ENCODE results near the gene CAND1.

The CAND1 gene

DNA sequence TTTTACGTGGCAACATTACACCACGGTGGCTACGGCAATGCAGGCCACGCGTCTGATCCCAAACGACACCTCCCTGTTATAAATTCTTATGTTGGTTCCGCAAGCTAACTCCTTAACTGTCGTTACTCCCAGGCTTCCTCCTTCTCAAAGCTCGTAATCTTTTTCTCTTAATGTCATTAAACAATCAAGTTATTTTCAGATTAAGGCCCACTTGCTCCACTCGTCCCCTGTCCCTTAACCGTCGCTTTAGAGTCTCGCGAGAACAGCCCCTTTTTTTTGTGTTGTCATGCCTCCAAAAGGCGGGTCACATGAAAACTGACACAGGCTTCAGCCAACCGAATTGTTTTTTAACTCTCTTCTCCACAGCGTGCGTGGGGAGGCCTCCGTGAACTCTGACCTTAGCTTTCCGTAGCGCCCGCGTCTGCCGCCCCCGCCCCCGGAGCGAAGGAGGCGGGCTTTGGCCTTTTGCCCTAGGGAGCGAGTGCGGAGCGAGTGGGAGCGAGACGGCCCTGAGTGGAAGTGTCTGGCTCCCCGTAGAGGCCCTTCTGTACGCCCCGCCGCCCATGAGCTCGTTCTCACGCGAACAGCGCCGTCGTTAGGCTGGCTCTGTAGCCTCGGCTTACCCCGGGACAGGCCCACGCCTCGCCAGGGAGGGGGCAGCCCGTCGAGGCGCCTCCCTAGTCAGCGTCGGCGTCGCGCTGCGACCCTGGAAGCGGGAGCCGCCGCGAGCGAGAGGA, at the start of gene CAND1:
Gene CAND1 (plus strand): TSS at position 463 of the 737 bp plus-strand sequence. CDS start 360 bp downstream, outside the sequence.
- peak; percentile 90 to 94 for DNase-seq

DNA sequence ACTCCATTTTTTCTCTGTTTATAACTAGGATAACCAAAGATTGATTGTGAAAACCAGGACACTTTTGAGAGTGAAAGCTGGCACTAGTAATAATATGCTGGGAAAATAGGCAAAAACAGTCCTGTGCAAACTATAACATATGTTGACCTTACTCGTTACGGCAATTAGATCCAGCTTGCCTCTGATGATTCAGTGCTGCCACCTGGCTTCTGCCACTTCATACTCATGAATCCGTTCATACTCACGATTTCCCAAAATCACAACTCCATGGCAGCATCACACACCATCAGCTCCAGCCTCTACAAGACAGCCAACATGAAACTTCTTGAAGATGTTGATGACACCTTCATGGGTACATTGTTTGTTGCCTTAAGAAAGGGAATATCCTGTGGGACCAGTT, 49.1 kb upstream of the CAND1 start:
- no peak for DNase-seq

DNA sequence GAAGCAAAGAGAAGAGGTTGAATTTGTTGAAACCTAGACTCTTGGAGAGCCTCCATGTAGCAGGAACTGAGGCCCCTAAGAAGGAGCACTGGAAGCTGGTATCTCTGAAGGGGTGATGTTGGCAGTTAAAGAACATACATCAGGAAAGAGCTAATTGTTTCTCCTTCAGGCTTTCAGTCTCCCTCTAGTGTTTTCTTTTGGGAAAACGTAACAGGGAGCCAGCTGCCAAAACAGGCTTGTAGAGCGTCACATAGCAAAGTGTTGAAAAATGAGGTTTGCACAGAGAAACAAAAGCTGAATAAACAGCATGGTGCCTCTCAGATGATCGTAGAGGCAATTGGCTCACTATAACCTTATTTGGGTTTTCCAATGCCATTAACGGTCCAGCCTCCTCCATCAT, 46.9 kb upstream of the CAND1 start:
- DNase-seq: no peak

DNA sequence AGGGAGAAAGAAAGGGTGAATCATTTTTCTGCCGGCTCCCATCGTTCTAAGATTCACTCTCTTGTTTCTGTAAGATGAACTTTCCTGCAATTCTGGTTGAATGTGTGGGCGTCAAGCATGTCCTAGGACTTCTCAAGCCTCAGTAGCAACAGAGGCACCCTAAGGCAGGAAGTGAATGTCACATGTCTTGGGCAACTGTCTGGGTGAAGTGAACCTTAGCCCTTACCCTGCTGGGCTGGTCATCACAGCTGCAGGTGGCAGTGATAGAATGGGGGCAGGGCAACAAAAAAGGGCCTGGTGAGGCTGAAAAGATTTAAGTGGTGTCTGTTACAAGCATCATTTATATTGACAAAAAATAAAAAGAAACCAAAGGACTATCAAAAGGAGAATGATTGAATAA, 45.9 kb upstream of the CAND1 start:
- no peak for DNase-seq

DNA sequence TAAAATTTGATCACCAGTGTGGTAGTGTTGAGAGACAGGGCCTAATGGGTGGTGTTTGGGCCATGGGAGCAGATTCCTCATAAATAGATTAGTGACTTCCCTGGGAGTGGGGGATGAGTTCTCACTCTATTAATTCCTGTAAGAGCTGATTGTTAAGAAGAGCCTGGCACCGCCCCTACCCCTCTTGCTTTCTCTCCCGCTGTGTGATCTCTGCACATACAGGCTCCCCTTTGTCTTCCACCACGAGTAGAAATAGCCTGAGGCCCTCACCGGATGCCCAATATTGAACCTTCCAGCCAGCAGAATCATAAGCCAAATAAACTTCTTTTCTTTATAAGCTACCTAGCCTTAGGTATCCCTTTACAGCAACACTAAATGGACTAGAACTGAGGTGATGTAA, 31.9 kb upstream of the CAND1 start:
- no peak for DNase-seq

DNA sequence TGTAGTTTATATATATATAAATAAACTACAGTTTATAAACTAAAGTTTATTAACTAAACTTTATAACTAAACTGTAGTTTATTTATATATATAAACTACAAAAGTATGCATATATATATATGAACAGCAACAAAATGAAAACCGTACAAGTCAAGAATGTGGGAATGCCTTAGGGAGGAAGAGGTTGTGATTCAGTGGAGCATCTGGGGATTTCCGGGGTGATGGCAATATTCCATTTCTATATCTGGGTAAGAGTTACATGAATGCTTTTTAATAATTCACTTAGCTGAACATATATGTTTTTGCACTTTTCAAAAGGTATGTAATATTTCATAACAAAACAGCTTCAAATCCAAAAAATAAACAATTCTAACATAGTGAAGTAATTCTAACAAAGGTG, 30.1 kb upstream of the CAND1 start:
- no peak for DNase-seq

DNA sequence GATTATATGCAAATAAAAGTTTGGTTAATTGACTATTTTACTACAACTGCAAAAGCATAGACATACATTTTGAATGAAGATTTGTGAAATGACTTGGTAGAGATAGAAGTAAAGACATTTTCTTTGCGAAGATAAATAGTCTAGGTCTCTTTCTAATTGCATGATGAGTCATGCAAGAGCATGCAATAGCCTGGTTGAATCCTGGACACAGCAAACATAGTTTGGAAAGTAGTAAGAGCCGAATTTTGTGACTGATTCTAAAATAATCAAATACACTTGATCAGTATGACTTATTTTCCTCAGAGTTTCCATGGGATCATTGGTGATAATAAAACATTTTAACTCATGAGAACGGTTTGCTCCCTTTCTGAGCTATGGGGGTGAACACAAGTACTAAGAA, 27.7 kb upstream of the CAND1 start:
- no peak for DNase-seq

DNA sequence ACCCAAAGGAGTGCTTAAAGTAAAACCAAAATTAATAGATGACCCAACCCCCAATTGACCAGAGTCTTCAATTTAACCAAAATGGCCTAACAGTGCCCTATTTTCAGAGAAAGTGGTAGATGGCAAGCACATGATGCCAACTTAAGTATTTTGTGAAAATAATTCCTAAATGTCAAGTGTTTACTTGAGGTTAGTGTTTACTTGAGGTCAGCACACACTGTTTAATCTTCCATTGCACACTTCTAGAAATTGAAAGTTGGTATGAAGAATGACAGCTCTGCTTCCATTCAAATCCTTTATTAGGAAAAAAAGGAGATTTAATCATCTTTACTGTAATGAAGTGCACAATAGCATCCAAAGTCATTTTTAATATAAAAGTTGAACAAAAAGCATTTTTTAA, 25.9 kb upstream of the CAND1 start:
- DNase-seq: no peak

DNA sequence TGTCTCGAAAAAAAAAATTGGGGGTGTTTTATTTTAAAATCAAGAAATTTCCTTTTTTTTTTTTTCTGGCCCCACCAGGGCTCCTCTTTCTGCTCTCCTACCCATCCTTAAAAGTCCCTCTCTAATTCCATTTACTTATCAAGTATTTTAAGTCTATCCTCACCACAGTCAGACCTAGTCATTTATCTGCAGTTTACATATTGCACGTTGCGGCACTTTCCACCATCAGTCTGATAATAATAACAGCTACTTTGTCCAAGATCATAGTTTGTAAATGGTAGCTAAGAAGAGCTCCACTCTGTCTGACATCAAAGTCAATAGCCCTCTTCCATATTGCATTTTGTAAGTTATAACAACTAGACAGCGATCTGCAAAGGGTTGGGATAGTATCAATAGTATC, 23.6 kb upstream of the CAND1 start:
- DNase-seq: no peak

DNA sequence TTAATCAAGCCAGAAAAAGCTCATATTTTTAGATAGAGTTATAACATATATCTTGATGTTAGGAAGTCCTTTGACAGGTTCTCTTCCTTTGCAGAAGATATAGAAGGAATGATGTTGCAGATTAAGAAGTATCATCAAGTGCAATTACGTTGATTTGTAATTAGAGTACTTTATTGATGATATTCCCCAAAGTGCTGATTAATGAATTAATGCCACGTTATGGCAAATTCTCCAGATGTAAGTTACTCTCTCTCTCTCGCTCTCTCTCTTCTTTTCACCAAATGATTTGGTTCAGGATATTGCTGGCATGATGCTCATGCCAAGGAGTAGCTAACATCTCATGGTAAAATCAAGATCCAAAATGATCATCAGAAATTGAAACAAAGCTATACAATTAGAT, 18.1 kb upstream of the CAND1 start:
- no peak for DNase-seq

DNA sequence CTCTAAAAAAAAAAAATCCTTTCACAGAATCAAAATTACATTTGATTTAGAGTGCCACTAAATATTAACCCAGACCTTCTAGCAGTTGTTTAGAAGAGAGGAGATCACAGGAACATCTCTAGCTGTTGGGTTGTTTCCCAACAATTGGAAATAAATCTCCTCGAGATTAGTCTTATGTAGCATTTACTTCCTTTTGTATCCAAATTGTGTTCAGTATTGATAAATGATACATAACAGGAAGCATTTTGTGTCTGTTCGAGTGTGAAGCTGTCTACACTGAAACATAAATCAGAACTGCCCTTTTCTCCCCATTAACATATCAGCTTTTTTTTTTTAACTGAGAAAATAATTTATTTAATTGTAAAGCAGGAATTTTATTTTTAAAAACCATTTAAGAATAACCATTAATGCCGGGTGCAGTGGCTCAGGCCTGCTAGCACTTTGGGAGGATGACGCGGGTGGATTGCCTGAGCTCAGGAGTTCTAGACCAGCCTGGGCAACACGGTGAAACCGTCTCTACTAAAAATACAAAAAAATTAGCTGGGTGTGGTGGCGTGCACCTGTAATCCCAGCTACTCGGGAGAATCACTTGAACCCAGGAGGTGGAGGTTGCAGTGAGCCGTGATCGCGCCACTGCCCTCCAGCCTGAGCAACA, 14.7 kb upstream of the CAND1 start:
- DNase-seq: no peak

DNA sequence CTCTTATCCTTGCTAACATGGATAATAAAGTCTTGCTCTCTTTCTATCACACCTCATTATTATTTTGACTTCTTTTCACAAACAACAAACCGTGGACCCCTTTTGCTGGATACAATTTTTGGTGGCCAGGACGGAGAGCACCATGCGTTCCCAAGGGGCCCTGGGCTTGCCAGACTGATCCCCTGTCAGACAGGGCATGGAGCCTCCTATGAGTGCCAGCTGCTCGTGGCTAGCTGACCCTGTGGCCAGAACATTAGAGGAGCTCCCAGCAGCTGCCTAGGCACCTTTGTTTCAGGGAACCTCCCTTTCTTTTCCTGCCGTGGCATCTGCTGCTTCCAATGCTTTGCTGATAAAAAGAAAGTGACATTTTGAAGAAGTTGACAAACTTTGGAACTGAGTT, 12.5 kb upstream of the CAND1 start:
- DNase-seq: no peak

DNA sequence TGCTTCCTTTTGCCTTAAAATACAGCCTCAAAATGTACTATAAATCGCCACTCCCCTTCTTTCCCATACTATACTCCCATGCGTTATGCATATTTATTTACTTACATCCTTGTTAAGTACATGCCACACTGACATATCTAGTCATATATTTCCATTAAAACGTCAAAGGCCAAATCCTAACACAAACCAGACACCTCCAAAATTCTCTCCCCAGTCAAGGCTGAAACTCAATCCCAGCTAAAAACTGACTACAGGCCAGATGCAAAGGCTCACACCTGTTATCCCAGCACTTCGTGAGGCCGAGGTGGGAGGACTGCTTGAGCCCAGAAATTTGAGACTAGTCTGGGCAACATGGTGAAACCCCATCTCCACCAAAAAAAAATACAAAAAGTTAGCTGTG, 5.7 kb upstream of the CAND1 start:
- DNase-seq: no peak

DNA sequence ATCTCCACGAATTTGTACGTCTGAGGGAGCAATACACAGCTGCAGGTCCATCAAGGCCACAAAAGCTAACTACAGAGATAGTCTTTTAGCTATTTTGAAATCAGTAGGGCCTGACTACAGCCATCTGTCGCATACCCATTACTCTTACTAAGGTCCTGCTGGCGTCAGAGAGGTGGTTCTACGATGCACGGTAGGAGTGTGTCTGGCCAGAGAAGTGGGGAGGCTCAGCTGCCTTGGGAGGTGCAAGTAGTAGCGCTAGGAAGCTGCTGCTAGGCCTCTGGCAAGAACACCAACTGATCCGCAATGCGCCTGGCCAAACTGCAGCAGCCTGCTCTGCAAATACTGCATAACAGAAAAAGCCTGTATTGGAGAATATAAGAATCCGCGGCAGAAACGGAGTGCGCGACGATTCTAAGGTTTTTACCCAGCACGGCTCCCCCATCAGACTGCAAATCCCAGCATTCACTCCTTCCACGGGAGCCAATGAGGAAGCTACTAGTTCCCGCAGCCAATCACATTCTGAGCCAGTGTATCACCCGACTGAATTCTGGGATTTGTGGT, 743 bp upstream of the CAND1 start:
- DNase-seq: peak; percentile 68 to 76

DNA sequence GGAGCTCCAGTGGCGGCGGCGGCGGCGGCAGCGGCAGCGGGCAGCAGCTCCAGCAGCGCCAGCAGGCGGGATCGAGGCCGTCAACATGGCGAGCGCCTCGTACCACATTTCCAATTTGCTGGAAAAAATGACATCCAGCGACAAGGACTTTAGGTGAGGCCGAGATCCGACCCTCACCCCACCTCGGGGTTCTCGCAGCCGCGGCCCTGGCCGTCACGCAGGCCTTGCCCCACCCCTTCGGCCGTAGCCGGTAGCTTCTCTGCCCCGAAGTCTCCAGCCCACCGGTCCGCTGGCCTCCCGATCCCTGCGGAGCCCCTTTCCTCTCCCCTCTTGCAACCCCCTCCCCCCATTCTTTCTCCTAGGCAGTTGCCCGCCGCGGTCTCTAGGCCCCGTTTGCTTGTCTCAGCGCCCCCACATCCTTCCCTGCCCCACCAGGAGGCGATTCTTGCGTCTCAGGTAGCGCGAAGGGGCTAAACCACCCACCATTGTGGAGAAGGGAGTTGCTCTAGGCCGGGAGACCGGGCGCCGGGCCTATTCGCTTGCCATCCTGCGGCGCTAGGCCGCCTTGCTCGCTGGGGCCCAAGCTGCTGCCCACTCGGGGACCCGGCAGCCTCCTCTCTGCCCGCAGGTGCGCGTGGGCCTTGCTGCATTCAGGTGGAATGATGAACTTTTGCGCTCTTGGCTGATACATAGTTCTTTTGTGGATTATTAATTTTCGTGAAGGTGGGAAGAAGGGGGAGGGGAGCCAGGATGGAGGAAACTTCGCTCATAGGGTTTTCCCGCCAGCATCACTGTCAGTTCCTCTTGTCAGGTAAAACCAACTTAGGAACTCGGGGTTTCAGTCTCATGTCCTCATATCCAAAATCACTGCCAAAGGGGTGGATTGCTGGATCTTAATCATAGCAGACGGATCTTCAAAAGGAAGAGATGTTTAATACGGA, 745 bp downstream of the CAND1 start:
- peak; percentile 16 to 25 for DNase-seq

DNA sequence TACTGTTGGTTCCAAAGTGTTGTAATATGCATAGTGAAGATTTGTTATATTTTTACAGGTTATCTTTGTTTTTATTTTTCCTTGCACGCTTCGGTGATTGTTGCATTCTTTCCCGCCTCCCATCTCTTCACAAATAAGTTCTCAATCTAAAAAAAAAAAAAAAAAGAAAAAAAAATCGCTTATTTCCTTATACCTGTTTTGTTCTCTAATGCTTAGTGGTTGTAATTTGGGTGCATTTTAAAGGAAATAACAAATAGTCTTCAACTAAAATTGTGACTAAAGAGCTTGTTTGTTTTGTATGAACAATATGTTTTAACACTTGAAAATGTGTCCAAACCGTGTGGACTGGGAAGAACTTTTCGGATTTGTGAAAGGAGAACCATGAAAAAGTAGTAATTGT, 1.5 kb downstream of the CAND1 start:
- no peak for DNase-seq

DNA sequence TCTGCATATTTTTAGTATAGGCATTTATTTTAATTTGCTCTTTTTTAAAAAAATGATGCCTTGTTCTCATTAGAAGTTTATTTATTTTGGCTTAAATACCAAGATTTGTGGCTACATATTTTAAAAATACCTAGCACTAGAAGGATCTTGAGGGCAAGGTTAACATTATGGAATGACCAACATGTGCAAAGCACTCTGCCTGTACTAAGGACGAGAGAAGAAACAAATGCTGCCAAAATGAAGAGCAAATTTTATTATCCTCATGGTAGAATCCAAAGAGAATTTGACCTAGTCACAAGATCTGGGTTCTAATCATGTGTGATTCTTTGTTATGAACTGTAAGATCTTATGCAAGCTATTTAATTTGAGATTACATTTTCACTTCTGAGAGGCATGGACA, 2.8 kb downstream of the CAND1 start:
- no peak for DNase-seq

DNA sequence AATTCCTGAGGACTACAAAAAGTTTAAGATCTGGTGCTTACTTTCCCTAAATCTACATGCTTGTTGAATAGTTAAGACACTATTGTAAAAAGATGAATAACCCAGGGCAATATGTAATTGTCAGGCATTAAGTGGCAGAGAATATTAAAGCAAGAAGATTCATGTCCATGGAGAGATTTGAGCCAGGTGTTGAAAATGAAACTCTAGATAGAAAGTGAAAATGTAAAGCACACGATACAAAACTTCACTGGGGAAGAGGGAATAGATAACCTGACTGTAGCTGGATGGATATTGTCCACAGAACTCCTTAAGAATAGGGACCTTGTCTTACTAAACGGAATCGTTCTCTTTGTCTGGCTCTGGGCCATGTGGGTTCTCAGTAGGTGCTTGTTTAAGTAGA, 5.0 kb downstream of the CAND1 start:
- DNase-seq: no peak

DNA sequence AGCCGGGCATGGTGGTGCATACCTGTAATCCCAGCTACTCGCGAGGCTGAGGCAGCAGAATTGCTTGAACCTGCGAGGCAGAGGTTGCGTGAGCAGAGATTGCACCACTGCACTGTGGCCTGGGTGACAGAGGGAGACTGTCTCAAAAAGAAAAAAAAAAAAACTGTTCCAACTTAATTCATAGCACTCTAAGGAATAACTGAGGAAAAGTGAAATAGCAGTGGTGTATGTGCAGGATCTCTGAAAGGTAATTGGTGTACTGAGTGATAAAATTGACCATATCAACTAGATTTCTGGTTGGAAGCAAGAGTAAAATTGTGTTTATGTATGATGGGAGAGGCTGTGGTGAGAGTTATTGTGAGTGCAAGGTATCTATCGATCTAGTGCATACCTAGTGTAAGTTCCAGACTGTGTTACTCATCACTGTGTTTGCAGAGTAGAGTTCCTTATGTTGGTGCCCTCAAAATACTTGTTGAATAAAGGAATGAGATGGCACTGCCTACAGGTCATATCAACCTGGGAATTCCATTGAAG, 6.3 kb downstream of the CAND1 start:
- DNase-seq: no peak

DNA sequence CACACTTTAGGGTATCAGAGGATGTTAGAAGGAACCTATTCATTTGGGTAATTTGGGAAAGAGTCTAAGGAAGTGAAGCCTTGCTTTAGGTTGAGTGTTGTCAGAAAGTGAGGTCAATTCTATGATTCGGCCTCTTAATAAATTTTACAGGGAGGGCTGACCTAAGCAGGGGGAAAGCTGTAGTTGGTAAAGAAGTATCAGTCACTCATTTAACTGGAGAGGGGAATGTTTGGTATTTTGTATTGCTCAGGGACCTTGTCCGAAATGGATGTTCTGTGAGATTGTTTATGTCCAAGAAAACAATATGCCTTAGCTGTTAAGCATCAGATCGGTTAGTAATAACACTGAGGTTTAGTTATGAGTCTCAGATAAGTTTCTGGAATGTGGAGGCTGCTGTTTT, 7.3 kb downstream of the CAND1 start:
- no peak for DNase-seq

DNA sequence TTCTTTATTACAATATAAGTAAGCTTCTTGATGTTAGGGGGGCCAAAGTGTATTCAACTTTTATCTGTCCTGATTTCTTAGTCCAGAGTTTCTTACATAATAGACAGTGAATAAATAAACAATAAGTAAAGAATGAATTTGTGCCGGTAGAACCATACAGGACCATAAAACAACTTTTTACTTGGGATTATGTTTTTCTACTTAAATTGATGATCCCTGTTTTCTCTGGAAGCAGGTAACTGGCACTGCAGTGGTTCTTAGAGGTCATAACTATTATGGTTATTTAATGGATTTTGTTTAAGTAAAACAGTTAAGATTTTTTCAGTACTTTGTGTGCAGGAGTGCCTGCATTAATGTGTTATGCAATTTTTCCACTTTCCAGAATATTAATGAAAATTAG, 10.5 kb downstream of the CAND1 start:
- DNase-seq: no peak

DNA sequence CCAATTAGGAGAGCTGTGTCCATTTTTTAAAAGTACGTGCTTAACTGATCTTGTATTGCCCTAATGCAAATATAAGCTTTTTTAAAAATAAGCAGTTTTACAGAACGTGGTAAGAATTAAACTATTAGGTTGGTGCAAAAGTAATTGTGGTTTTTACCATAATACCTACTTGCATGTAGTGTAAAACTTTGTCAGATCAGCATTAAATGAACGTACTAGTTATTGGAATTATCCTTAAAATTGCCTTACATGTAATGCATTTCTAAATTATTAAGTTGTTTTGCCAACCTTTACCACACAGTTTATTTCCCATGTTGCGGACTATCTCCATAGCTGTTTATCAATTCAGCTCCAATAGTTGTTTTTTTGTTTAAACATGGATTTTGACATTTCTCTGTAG, 10.9 kb downstream of the CAND1 start:
- no peak for DNase-seq

DNA sequence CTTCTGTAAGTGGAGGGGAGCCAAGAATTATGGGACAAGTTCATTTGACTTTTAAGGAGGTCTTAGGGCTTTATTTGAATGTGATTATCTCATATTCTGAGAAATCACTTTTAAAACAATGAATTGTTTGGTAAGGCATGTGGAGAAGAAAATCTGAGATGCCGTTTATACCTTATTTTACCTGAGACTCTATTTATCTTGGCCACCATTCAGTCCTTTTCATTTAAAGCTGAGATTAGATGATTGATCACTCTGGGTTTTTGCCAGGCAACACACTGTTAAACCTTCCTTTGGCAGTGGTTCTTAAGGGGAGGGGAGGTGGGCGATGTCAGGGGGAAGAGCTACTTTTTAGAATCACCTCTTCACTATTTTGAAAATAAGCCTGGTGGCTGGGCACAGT, 11.4 kb downstream of the CAND1 start:
- DNase-seq: no peak

All from stimulated activated CD4-positive, alpha-beta T cell treated with anti-CD3 and anti-CD28 coated beads, Interleukin-2, amount 100 ng/mL, for 48 hours (primary cell).